Stimulated activated CD8-positive, alpha-beta memory T cell treated with anti-CD3 and anti-CD28 coated beads, Interleukin-4, amount 100 ng/mL, for 4 hours (primary cell): ENCODE results near the gene TAS2R39.

Source experiments
- DNase-seq, 2 donors: peaks; one replicate each; pipeline ENCODE4 v3.0.0-alpha.2; 2020; ENCODE audit warnings: low read depth in 2 of 2, low spot score in 1 of 2

TAS2R39 gene

DNA sequence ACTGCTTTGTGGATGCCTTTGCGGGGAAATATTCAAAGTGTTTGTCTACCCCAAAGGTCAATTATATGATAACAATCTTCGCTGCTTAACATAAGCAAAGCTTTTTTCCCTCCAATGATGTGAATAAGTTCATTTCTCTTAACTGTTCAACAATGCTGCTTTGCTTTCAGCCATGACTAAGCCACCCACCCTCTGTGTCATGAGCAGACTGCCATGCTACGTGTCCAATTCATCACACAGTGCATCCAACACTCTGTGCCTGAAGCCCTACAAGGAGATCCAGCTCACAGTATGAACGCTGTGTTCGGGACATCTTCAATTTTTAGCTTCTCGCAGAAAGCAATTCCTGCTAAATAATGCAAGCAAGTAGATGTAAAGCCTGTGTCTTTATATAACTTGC lies 32.9 kb downstream of the TAS2R39 start:
- DNase-seq, result no peak

DNA sequence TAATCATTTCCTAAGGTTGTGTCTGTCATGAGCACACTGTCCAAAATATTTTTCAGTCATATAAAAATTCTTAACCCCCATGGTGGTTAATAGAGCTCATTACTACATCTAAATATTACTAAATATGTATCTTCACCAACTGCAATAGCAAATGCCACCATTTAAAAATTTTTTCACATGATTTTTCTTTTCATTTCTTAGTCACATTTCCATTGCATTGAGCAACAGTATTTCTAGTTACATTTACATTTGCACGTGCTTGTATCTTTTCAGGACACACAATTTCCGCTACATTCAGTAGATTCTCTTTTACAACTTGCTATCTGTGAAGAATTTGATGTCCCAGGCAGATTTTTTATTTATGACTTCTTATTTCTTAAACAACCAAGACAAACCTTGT lies 33.5 kb downstream of the TAS2R39 start:
- no peak for DNase-seq

DNA sequence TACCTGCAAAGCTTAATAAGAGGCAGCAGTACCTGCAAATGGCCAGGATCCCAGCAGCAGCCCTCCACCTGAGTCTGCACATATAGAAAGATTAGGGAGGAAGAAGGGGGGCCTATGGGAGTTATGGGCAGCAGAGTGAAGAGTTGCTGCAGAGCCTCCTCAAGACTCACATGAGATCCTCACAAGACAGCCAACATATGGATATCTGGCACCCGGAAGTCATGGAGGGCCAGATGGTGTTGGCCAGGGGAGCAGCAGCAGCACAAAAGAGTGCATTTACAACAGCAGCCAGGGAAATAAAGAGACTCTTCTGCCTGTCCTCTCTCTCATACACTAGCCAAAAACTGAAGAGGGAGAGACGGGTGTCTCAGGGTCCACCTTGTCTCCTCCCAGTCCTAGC lies 34.6 kb downstream of the TAS2R39 start:
- DNase-seq, result no peak

DNA sequence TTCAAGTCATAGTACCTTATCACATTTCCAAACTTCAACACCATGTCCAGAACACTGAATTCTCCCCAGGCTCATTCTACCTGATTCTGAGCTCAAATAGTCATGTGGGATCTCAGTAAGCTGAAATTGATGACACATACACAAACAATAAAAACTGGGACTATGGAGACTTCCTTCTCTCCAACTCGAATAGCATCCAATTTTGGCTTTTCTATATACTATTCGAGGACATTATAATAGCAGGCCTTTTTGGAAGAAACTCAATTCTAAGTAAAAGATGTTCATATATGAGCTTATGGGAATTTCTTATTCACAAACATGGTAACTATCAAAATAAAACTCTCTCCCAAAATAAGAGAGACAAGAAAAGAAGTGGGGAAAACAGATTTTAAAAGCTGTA lies 38.1 kb downstream of the TAS2R39 start:
- no peak for DNase-seq

DNA sequence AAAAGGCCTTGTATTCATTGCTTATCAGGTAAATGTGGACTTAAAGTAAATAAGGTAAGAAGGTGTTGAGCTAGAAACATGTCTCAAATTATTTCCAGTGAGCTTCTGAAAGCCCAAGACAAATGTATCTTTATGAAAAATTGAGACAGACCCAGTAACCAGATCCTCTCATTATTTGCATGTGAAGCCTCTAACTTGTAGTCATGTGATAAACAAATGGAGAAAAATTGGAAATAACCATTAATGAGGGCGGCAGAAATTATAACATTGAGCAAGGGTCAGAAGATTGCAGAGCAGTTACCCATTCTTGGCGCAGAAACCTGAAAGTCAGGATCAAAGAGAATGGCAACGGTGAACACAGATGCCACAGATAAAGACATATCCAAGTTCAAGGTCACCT lies 38.5 kb downstream of the TAS2R39 start, which contains the start of gene TAS2R40:
Gene TAS2R40 (plus strand): TSS at position 301 of the 400 bp plus-strand sequence. CDS start 42 bp downstream, at position 343.
- DNase-seq, result no peak

DNA sequence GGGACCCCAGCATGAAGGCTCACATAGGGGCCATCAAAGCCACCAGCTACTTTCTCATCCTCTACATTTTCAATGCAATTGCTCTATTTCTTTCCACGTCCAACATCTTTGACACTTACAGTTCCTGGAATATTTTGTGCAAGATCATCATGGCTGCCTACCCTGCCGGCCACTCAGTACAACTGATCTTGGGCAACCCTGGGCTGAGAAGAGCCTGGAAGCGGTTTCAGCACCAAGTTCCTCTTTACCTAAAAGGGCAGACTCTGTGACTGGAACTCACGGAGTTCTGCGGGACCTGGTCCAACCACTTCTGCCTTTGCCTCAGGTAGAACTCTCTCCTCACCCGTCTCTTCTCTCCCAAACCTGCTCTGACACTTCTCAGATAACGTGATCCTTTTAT lies 39.6 kb downstream of the TAS2R39 start:
- DNase-seq, result no peak

DNA sequence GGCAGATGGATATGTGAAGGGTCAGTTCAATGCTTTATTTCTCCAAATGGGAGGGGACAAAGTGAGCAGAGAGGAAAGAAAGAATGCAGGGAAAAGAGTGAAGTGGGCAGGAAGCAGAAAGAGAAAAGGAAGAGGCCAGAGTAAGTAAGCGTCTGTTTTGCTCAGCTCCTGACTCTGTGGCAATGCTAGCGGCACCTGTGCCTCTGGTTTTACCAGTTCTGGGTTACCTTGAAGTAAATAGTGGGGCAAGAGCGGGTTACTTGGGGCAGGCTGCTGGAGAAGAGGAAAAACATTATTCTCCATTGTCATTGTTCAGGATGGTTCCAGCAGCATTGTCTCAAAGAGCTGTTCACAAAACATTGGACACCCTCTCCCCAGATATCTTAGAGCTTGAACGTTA lies 40.6 kb downstream of the TAS2R39 start:
- no peak for DNase-seq

DNA sequence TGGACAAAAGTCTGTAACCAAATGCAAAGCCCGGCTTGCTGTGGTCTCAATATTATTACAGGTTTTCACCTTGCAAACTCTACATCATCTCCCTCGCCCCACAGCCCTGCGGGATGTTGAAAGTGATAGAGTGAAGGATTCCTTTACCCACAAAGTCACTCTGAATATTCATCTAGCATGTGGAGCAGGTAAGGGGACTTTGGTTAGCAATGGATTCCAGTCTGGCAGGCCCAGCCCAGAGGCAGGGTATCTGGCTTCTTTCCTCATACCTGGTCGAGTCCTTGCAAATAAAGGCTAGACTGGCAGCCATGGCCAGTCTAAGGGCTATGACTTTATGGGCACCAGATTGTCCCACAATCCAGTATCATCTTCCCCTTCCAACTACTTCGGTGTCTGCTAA lies 41.8 kb downstream of the TAS2R39 start:
- no peak for DNase-seq

DNA sequence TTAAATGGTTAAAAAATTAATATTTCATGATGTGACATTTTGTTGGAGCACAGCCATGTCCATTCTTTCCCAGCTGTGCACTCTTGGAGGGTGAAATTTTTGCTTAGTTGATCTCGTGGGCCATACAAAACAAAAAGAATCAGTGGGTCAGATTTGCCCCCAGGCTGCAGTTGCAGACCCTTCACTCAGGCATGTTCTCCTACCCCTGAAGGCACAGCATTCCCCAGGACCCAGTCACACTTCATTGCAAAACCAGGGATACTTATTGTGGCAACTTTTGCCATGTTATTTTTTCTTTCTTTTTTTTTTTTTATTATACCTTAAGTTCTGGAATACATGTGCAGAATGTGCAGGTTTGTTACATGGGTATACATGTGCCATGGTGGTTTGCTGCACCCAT lies 44.6 kb downstream of the TAS2R39 start:
- DNase-seq, result no peak

DNA sequence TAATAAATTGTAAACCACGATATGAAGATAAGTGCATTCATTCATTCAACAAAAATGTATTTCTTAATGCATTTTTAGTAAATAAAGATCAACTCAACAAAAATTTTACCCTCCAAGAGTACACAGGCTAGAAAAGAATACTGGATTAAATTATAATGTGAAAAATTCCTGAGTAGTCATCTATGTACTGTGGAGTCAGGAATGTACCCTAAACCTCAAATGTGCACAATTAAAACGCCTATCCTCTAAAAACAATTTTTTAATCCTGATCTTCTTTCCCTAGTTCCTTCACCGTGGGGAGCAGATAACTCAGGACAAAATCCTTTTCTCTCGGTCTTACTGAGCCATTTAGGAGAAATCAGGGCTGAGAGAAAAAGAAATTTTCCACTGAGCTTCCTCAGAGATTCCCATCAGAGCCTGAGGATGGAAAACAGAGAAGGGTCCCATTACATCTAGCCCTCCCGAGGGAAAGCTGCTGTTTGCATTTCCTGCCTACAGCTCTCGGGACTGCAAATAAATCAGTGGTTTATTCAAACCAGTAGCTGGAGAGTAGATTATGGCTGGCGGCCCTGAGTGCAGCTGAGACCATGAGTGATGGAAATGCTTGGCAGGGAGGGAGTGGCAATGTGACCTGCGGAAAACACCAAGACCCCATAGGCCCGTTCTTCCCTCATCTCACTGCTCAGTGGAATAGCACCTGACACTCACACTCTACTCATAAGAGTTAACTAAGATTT lies 46.0 kb downstream of the TAS2R39 start:
- no peak for DNase-seq

DNA sequence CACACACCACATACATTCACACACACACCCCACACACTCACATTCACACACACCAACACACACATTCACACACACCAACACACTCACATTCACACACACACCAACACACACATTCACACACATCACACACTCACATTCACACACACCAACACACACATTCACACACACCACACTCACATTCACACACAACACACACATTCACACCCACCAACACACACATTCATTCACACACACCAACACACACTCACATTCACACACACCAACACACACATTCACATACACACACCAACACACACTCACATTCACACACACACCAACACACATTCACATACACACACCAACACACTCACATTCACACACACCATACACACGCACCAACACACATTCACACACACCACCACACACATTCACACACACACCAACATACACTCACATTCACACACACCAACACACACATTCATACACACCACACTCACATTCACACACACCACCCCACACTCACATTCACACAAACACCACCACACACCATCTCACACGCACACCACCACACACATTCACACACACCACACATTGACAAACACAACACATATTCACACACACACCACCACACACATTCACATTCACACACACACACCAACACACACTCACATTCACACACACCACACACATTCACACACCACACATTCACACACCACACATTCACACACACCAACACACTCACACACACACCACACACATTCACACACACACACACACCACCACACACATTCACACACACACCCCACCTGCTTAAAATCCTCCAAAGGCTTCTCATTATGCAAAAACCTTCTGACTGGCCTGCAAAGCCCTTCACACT lies 47.6 kb downstream of the TAS2R39 start:
- DNase-seq, result no peak
